Activated naive CD8-positive, alpha-beta T cell (primary cell): ENCODE measurements around the gene FEZ2.

Experiments
- H3K27ac Mint-ChIP-seq: one replicate; pipeline ENCODE4 v1.8.0; 2021; ENCODE audit warnings: mixed read lengths
- H3K27me3 Mint-ChIP-seq: one replicate; pipeline ENCODE4 v1.8.0; 2021; ENCODE audit warnings: mixed read lengths
- H3K36me3 Mint-ChIP-seq: one replicate; pipeline ENCODE4 v1.8.0; 2021; ENCODE audit warnings: mixed read lengths
- H3K4me1 Mint-ChIP-seq: one replicate; pipeline ENCODE4 v1.8.0; 2021; ENCODE audit warnings: low read depth, mixed read lengths
- H3K4me3 Mint-ChIP-seq: one replicate; pipeline ENCODE4 v1.8.0; 2021; ENCODE audit warnings: mild to moderate bottlenecking, mixed read lengths
- H3K9me3 Mint-ChIP-seq: one replicate; pipeline ENCODE4 v1.8.0; 2021; ENCODE audit warnings: low read depth, mixed read lengths

The FEZ2 gene

GRCh38 chr2:36513661-36514060 lies 84.3 kb downstream of the FEZ2 start:
- H3K9me3 Mint-ChIP-seq, result no peaks in the 10 kb centered on the region
- H3K27me3 Mint-ChIP-seq, result no peaks in the 10 kb centered on the region
- H3K4me3 Mint-ChIP-seq, result no peak overlapping the region
- H3K27ac Mint-ChIP-seq, result no peak overlapping the region
- H3K36me3 Mint-ChIP-seq, result peaks cover 12% of the 10 kb centered on the region
- no peaks in the 10 kb centered on the region for H3K4me1 Mint-ChIP-seq

DNA sequence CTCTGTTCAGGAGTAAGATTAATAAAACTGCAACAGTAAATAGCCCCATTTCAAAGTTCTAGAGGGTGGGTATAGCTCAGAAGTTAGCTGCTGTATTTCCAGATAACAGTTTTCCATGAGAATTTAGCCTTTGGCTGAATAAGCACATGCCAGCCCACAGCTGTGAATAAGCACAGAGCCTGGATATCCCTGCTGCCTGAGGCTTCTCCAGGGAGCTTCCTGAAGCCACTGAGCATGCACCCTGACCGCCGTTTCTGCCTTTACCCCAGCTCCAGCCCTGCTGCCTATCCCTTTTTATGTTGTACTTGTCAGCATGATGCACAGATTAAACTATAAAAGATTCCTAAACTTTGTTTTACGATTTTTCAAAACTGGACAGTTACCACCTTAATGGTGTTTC lies 85.3 kb downstream of the FEZ2 start:
- Mint-ChIP-seq H3K4me3 (no peak overlapping the region), H3K4me1 (no peaks in the 10 kb centered on the region), H3K9me3 (no peaks in the 10 kb centered on the region), H3K27me3 (no peaks in the 10 kb centered on the region), H3K36me3 (peaks cover 12% of the 10 kb centered on the region), H3K27ac (no peak overlapping the region)

DNA sequence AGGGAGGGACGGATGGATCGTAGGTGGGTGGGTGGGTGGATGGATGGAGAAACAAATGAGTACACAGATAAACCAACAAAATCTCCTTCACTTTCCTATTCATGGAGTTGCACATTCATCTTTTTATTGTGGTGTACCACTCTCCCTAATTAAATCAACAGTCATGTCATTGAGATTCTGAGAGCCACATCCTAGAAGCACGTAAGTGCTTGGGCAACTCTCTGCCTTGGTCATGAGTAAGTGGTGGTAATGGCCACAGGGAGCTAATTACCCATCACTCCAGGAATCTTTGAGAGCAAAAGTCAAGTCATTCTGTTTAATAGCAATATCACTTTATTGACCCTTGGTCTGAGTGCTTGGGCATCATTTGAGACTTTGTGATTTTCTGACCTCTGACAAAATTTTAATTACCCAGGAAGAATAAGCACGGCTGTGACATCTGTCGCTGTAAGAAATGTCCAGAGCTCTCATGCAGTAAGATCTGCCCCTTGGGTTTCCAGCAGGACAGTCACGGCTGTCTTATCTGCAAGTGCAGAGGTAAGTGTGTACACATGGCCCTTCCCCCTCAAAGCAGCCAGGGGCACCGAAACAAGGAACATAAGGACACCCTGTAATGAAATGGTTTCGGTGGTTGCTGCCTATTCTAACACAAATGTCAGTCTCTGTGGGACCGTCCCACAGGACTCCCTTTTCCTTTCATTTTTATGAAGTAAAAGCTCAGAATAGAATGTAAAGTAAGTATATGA lies 85.9 kb downstream of the FEZ2 start:
- H3K27me3 Mint-ChIP-seq, result no peaks in the 10 kb centered on the region

DNA sequence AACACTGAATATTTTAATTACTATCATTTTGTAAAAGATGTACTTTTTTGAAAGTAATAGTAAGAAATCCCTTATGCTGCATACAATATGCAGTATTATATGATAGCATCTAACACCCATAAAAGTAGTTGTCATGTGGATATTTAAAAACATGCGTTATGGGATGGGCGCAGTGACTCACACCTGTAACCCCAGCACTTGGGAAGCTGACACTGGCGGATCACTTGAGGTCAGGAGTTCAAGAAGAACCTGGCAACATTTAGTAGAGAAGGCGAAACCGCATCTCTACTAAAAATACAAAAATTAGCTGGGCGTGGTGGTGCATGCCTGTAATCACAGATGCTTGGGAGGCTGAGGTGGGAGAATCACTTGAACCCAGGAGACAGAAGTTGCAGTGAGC lies 88.9 kb downstream of the FEZ2 start:
- H3K4me1 Mint-ChIP-seq, result no peaks in the 10 kb centered on the region
- no peak overlapping the region for H3K4me3 Mint-ChIP-seq
- no peak overlapping the region for H3K27ac Mint-ChIP-seq
- H3K27me3 Mint-ChIP-seq, result no peaks in the 10 kb centered on the region
- H3K9me3 Mint-ChIP-seq, result no peaks in the 10 kb centered on the region
- peaks cover 3% of the 10 kb centered on the region for H3K36me3 Mint-ChIP-seq

More for the DNA sequence above, 85.9 kb downstream of the FEZ2 start:
- H3K27ac Mint-ChIP-seq, result no peak overlapping the region
- H3K36me3 Mint-ChIP-seq, result peaks cover 11% of the 10 kb centered on the region
- no peaks in the 10 kb centered on the region for H3K9me3 Mint-ChIP-seq
- H3K4me1 Mint-ChIP-seq, result no peaks in the 10 kb centered on the region
- no peak overlapping the region for H3K4me3 Mint-ChIP-seq

DNA sequence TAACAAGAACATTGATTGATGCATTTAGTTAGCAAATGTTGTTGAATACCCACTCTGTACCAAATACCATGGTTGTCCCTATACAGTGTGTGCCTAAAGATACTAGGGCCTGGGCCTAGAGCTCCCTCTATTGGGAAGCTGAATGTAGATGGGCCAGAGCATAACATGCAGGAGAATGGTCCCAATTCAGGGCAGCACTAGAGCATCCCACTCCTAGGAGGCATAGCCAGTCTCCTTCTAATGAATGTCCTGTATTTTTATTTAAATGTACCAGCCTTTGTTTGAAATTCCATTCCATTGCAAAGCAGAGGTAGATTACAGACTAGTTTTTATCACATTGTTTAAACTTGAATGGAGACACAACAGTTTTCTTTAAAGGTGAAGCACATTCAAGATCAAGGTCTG lies 90.6 kb downstream of the FEZ2 start:
- Mint-ChIP-seq H3K36me3 (peaks cover 4% of the 10 kb centered on the region), H3K9me3 (no peaks in the 10 kb centered on the region), H3K4me3 (no peak overlapping the region), H3K27ac (no peak overlapping the region), H3K27me3 (no peaks in the 10 kb centered on the region), H3K4me1 (no peaks in the 10 kb centered on the region)
